Activated naive CD4-positive, alpha-beta T cell (primary cell): ENCODE measurements around the gene NPRL2.

Source experiments
- DNase-seq, 4 experiments: peaks; one replicate each; lab custom pipeline; 2025; lab: John Stamatoyannopoulos, UW

NPRL2 gene

DNA sequence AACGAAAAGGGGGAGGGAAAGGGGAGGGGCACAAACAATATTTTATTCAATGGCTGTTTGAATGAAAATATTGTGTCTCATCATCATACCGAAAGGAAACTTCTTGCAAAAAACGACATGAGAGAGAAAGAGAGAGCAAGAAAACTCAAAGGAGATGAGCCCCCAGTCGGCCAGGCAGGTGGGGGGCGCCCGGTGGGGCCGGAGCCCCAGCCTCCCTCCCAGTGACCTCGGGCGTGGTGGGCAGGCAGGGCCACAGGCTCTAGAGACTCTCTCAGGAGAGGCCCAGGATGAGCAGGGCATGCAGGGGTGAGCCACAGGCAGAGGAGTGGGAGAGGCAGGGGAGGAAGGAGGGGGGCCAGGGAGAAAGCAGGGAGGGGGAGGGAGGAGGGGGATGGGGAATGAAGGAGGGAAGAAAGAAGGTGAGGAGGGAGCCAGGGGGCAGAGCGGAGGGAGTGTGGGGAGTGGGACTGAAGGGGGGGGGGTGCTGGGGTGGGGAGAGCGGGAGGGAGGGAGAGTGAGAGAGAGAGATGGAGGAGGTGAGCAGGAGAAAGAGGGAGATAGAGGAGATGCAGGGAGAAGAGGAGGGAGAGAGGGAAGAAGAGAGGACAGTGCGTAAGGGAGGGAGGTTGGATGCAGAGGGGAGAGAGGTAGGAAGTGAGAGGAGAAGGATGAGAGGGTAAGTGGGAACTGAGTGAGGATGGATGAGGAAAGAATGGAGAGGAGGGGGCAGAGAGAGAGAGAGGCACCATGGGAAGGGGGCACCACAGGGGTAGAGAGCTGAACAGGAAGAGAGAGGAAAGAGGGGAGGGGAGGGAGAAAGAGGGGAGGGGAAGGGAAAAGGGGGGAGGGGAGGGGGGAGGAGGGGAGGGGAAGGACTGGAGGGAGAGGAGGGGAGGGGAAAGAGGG, 22.8 kb upstream of the NPRL2 start:
- DNase-seq: no peak

DNA sequence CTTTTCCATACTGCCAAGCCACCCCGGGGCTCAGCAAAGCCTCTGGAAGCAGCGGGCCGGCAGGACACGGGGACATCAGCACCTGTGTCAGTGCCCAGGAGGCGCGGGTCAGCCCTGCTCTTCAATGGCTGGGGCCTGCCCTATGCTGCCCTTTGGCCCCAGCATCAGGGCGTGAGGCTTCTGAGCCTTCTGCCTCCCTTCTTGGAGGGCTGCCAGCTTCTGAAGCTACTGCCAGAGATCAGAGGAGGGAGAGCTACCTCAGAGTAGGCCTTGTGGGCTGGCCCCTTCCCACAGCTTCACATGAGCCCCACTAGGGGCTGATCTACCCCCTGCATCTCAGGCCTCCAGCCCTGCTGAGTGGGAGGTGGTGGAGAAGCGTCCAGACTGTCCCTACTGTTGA, 21.8 kb upstream of the NPRL2 start:
- no peak for DNase-seq

DNA sequence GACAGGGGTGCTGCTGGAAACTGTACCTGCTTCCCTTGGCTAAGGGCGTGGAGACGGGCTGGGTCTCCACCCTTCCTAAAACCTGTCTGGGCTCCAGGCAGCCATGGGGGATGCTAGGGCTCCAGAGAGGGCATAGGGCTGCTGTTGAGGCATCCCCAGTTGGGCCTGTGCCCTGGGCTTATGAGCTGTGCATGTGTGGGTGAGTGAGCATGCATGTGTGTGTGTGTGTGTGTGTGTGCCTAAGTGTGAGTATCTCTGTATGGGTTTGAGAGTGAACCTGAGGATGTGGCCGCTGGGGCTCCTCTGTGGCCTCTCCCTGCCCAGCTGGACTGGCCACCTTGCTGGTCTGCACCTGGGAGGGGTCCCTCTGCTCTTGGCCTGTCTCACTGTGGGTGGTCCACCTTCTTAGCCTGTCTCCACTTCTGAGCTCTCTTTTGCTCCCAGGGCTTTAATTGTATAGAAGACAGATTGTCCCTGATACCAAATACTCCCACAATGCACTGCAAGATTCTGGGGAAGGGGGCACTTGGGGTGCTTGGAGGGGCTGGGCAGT, 20.6 kb upstream of the NPRL2 start:
- DNase-seq: no peak

DNA sequence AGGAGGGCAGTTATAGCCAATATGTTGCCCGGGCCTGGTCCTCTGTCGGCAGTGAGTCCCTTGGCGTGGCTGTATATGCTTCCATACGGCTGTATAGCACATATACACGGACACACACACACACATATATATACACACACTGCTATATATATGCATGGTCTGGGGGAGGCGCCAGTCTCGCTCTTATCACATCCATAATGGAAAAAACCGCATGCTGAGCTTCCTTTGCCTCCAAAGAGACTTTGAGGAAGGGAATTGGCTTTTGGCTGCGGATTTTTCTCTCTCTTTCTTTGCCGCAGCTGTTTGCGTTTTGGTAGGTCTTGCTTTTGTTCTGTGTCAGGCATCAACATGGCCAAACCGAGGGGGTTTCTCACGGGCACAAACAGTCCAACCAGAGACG, 20.0 kb upstream of the NPRL2 start:
- no peak for DNase-seq

DNA sequence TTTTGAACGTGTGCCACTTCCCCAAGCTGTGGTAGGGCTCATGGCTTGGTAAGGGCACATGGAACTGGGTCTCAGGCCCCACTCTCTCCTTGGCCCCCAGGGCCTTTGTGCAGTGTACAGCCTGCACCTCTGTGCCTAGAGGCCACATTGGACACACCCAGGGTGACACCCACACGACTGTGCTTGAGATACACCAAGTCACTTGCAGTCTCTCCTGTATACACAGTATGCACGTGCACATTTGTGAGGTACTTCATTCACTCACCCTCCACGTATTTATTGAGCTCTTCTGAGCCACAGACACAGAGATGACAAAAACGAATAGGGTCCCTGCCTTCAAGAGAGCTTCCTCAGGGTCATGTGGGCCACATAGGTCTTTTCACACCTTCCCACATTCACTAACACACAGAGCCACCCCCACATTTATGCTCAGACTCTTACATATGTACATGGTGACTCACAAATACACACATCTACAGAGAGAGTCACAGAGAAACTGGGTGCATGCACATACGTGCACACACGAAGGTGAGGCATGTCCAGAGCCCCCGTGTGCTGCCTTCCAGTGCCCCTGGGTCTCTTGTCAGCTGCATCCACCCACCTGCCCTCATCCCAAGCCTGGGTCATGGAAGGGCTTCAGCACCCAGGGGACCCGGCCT, 18.6 kb upstream of the NPRL2 start:
- no peak for DNase-seq

DNA sequence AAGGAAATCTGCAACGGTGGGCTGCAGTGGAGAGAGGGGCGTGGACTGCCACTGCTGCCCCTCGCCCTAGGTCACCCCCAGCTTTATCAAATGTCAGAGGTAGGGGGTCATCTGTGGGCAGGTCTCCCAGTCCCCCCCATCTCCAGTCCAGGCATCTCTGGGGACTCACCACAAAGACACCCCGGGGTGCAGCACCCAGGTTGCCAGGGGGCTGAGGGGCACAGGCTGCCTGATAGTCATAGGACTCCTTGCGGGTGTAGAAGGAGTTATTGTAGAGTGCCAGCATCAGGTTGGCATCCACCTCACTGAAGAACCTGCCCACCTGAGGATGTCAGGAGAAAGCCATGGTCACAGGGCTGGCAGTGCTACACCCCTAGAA, 15.3 kb upstream of the NPRL2 start:
- DNase-seq: no peak

DNA sequence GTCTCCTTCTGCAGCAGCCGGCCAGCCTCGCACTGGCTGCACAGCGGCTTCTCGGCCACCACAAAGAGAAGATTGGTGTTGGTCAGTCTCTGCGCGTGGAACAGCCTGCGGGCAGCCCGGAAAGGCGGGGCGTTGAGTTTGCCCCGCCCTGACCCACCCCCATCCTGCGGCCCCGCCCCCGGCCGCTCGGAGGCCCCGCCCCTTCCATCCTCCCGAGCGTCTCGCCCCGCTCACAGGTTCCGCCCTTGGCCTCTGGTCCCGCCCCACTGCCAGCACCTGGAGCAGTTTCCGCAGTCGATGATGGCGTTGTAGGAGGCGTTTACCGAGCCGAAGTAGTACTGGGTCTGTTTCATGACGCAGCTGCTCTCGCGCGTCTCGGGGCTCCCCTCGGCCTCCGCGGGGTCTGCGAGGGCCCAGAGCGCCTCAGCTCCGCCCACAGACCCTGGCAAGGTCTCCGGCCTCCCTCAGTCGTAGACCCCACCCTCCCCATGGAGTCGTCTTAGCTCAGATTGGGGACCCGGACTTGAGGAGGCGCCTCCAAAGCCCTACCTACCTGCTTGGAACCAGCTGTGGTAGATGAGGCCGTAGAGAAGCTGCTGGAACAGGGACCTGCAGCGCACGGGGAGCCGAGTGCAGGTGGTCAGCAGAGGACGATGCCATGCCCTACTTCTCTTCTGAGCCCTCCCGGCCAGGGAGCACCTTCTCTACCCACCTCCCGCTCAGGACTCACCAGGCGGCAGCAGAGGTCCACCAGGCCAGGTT, 14.7 kb upstream of the NPRL2 start:
- peak; percentile 80 to 94 (median 86) for DNase-seq

DNA sequence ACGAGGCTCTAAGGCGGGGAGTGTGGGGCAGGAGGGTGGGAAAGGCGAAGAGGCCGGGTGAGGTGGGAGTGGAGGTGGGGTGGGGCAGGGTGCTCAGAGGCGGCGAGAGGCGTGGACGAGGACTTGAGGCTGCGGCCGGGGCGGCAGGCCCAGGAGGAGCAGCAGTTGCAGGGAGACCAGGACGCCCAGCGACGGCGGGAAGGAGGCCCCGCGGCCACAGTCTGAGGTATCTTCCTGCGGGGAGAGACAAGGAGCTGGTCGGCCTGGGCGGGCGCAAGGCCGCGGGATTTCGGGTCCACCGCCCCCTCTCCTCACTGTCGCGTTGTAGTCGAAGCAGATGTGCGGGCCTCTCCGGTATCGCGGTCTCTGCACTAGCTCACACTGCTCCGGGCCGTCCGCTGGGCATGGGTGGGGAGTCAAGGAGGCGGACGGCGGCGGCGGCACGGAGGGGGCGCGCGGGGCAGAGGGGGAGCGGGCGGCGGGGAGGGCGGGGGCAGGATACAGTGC, 14.1 kb upstream of the NPRL2 start:
- DNase-seq: no peak

DNA sequence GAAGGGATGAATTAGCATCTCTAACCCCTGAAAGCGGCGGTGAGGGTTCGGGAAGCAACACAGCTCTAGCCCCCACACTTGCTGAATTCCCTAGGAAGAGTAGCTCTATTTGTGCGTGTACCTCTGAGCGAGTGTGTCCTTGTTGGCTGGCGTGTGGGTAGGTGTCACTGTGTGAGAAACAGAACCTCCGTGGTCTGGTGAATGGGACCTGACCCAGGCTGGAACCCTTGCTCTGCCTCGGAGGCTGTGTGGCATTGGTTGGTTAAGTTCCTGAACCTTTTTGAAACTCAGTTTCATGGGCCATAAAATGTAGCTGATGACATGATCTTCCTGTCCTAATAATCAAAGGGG, 9.2 kb upstream of the NPRL2 start:
- DNase-seq: no peak

DNA sequence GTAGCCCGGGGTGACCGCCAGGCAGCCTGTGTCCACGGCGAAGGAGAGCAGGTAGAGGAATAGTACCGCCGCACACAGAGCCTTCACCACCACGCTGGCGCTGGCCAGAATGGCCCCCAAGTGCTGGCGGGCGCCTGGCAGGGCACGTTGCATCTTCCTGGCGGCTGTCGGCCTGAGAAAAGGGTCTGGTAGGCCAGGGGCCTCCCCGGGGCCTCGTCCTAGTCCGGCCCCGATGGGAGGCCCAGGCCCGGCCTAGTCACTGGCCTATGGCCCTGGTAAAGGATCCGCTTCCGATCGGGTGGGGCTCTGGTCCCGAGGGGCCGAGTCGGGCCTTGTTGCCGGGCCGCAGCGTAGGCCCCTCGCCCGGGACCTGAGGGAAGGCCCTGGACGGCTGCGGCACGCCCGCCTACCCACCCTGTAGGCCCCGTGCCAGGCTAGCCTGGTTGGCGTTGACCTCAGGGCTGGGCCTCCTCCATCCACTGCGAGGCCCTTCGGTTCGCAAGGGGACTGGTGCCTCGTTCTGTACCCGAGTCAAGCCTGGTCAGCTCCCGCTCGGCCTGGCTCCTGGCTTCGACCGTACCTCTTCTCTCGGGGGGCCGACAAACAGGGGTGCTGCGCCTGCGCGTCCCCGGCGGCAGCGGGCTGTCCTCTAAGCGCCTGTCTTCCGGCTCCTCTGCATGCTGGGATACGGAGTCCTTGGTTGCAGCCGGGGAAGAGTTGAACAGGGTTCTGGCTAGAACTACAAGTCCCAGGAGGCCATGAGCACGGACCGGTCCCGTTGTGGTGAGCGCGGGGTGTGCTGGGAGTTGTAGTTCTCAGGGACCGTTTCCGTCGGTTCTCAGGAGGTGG, 8.6 kb upstream of the NPRL2 start, which contains the start of gene TMEM115:
TSS of gene TMEM115 (minus strand) at position 611 of the 849 bp plus-strand sequence. CDS start at position 153, 458 bp downstream.
- peak; percentile 75 to 87 (median 81) for DNase-seq

DNA sequence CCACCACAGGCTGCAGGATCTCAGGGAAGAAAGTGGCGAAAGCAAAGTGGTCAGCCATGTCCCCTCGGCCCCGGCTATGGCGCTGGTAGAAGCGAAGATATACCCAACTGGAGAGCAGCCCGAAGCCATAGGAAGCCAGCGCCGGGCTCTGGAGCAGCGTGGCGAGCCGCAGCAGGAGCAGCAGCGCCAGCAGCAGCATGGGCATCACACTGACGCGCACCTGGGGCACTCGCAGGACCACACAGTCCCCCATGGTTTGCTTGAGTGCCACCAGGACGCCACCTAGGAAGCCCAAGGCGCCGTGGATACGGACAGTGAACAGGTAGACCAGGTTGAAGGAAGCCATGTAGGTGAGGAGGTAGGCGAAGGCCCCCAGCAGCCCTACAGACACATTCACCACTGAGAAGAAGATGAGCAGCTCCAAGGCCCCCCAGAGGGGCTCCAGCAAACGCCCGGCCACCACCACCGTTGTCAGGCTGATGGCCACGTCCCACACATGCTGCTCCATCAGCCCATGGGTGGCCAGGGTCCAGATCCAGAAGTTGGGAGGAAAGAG, 7.9 kb upstream of the NPRL2 start:
- no peak for DNase-seq

DNA sequence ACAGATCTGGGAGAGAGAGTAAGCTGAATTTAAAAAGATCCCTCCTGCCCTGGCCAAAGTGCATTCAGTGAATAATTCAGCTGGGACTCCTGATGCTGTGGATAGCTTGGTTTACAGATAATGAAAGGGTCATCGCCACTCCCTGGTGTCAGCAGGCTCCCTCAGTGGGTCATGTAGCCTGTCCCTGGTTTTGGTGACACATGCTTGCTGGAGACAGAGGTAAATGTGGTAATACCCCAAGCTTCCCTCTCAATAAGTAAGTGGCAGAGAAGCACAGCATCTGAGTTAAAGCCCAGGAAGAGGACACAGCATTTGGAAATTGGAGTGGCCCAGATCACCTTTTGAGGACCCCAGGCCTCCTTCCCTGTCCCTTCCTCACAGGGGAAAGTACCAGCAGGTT, 6.9 kb upstream of the NPRL2 start:
- no peak for DNase-seq

DNA sequence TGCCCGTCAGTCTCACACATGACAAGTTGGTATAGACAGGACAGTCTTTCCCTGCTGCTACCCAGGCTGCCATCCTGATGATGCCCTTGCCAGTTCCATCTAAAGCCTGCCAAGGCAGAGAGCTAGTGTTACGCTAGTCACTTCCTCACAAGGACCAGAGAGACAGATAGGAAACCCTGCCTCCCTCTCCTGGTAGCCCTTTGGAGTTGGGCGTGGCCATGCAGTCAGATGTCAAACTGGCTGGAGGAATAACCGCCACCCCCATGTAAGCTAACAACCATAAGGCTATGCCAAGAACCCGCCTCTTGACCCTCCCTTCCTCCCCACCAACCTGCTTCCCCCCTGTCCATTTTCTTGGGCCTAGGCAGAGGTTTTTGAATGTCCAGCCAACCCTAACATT, 6.0 kb upstream of the NPRL2 start:
- no peak for DNase-seq

DNA sequence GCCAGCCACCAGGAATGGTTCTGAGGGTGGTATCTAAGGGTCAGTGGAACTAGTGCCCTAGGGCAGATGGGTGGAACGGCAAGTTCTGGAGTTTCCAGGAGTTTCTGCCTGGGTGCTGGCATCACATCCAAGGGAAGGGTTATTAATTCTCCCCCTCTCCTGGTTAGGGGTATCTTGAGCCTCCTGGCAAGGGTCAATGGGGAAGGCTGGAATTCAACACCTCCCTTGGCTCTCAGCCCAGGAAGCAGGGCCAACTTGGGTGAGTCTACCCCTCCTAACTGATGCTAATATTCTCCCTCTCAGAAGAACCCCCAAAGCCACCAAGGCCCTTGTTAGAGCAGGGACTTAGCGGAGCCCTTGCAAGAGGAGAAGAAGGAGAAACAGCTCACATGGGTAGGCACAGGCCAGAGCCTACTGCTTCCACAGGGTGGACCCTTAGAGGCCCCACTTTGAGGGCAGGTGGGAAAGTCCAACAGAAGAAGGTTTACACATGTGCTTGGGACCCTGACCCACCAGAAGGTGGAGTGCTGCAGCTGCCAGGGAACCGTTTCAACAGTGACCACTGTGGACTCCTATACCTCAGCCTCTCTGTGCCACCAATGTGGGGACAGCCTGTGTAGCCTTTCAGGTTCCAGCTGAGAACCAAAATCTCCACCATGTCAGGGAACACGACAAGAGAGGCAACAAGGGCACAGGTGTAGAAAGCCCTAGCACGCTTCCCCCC, 5.4 kb upstream of the NPRL2 start:
- DNase-seq: no peak

DNA sequence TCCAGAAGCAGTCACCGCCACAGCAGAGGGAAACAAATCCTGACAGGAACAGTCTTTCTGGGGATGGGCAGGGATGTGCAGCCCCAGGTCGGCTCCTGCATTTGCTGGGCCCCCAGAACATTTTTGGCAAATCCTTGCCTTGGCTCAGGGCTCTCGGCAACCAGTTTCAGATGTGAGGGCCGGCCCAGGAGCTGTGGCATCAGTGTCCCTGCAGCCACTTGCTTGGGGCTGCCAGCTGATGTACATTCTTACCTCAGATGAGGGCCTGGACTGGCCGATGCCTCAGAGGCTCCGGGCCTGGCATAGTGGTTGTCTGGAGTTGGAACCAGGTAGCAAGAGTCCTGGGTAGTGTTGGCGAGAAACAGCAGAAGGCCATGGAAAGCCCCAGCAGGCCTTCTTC, 4.3 kb upstream of the NPRL2 start:
- no peak for DNase-seq

DNA sequence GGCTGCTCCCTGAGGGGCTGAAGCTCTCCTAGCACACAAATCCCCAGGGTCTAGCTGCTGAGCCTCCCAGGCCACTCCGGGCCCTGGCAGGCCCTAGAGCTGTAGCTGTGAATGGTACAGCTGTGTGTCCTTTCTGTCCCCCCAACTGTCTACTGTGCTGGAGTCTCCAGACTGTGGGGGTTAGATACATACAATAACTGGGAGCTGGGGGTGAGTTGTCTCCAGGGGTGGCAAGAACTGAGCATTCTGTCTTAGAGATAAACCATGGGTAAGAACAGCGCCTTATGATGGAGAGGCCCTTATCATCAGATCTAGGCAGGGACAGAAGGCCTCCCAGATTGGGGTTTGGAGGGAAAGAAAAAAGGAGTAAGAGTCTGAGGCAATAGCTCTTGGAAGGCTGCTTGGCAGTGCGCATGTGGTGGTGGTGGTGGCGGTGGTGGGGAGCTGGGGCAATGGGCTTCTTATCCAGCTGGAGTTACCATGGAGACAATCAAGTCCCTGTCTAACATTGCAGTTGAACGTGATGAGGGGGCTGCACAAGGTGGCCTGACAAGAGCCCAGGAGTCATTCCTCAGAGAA, 3.7 kb upstream of the NPRL2 start:
- no peak for DNase-seq

DNA sequence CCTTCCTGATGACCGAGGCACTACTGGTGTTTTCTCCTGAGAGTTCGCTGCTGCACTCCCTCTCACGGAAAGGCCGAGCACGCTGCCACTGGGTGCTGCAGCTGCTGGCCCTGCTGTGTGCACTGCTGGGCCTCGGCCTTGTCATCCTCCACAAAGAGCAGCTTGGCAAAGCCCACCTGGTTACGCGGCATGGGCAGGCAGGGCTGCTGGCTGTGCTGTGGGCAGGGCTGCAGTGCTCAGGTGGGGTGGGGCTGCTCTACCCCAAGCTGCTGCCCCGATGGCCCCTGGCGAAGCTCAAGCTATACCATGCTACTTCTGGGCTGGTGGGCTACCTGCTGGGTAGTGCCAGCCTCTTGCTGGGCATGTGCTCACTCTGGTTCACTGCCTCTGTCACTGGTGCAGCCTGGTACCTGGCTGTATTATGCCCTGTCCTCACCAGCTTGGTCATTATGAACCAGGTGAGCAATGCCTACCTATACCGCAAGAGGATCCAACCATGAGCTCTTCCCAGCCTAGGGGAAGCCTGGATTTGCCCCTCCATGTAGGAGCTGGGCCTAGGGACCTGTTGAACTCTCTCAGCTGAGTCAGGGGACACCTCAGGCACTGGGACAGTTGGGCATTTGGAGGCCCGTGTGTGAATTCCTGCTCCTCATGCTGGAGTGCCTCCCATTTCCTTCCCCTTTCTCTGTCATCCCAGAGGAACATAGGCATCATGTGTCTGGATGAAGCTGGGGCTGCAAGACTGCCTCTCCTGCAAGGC, 2.9 kb upstream of the NPRL2 start:
- no peak for DNase-seq

DNA sequence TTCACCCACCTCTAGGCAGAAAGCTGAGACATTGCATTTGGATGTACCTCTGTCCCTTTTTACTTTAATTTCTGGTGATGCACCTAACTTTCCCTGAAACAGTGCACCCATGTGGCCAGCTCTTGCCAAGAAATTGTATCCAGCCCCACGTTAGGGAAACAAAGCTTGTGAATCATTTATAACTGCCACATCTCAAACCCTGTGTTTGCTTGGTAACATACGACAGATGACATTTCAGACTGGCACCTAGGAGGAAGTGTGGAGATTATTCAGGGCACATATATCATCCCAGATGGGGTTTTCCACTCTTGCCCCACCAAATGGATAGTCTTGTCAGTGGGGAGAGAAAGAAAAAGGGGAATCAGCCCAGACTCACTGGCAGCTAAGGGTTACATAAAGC, 2.2 kb upstream of the NPRL2 start:
- DNase-seq: no peak

DNA sequence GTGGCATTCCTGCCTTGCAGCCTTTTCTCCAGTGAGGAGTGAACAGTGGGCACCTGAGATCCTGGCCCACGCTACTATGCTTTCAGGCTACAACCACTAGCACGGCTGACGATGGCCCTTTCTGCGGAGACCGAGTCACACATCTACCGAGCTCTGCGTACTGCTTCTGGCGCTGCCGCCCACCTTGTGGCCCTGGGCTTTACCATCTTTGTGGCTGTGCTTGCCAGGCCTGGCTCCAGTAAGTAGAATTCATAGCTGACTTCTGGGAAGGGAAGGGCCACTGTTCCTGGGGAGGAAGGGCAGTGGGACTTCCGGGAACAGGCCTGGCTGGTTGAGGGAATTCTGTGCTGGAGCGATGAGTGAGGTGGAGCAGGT, 735 bp upstream of the NPRL2 start:
- DNase-seq: no peak

DNA sequence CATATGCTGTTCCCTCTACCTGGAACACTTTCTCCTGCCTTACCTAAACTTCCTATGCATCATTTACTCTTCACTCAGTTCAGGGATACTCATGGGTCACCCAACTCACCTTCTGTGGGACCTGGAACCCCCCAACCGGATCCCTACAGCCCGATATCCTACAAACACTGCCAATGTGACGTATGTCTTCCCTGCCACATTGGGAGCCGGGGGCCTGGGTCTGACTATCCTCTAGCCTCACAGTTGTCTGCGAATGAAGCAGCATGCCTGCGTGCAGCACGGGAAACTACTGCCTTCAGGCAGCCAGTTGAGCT, 405 bp downstream of the NPRL2 start:
- DNase-seq: no peak
